ENCODE measurements around the gene AKT1. TPM values are rescaled to one million over a fixed set of nuclear protein-coding genes. Genes with fewer than 3 reads are reported as not detected.

The AKT1 gene
- total RNA-seq, 1 experiment from 2014 or later: 176 TPM

- Histone ChIP-seq H3K4me1 (replicated peaks) (peaks cover 14% of the 10 kb centered on the region), H3K36me3 (peaks cover 19% of the 10 kb centered on the region), H3K27ac (no peak overlapping the region), H3K9me3 (replicated peaks) (peaks cover 5% of the 10 kb centered on the region), H3K4me3 (no peak overlapping the region), H3K27me3 (replicated peaks) (no peaks in the 10 kb centered on the region)
- no peak for DNase-seq (ENCODE audit: low read depth in 1 of 2, low spot score in 2 of 2)
Measured at GRCh38 chr14:104750056-104750752, 45.3 kb downstream of the AKT1 start.

DNA sequence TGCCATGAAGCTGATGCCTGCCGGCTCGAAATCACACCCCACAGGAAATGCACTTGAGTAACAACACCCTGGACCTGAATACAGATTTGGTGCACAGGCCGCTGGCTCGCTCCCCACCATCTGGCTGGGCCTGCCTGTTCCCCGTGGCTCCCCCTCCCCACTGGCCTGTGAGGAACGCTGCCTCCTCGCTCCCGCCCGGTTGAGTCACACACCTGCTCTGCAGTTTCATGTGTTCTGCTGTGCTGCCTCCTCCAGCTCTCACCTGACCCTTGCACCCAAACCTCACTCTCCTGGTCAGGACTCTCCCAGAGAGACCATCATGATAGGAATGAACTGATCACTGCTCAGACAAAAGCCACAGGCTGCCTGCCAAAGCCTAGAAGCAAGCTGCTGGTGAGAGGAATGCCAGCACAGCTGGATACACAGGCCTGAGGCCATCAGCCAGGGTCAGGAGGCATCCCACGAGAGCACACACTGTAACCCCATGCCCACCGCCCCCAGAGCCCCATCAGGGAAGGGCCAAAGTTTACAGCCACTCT, 46.4 kb downstream of the AKT1 start:
- DNase-seq (ENCODE audit: low read depth in 1 of 2, low spot score in 2 of 2): no peak
- no peaks in the 10 kb centered on the region for H3K27me3 ChIP-seq (replicated peaks)
- no peak overlapping the region for H3K27ac ChIP-seq
- no peak overlapping the region for H3K4me3 ChIP-seq
- H3K9me3 ChIP-seq (replicated peaks): peaks cover 5% of the 10 kb centered on the region
- H3K36me3 ChIP-seq: peaks cover 9% of the 10 kb centered on the region
- peaks cover 10% of the 10 kb centered on the region for H3K4me1 ChIP-seq (replicated peaks)

GRCh38 chr14:104747876-104748275, 47.7 kb downstream of the AKT1 start:
- Histone ChIP-seq H3K27me3 (replicated peaks) (no peaks in the 10 kb centered on the region), H3K27ac (no peak overlapping the region), H3K4me3 (no peak overlapping the region), H3K36me3 (no peaks in the 10 kb centered on the region), H3K9me3 (replicated peaks) (peaks cover 5% of the 10 kb centered on the region), H3K4me1 (replicated peaks) (peaks cover 7% of the 10 kb centered on the region)
- DNase-seq (ENCODE audit: low read depth in 1 of 2, low spot score in 2 of 2): no peak

- Histone ChIP-seq H3K36me3 (no peaks in the 10 kb centered on the region), H3K4me1 (replicated peaks) (peaks cover 3% of the 10 kb centered on the region), H3K4me3 (no peak overlapping the region), H3K9me3 (replicated peaks) (peaks cover 3% of the 10 kb centered on the region), H3K27me3 (replicated peaks) (no peaks in the 10 kb centered on the region), H3K27ac (no peak overlapping the region)
- no peak for DNase-seq (ENCODE audit: low read depth in 1 of 2, low spot score in 2 of 2)
Measured at GRCh38 chr14:104746934-104747481, 48.5 kb downstream of the AKT1 start.

GRCh38 chr14:104746071-104746545, 49.4 kb downstream of the AKT1 start:
- no peak for DNase-seq (ENCODE audit: low read depth in 1 of 2, low spot score in 2 of 2)

DNA sequence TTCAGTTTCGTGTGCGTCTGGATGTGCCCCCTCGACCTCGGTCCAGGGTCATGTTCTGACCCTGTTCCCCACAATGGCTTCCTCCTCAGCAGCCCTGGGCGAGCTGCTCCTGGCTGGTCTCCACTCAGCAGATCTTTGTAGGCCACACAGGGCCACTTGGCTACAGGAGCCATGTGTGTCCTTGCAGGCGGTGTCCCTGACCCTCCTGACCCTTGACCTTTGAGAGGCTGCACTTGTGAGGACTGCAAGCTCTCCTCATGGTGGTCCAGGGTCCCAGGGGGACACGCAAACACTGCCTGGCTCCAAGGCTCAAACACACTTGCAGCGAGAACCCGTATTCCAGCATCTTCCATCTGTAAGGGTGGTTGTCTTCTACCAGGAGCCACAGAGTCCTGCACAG, 50.1 kb downstream of the AKT1 start:
- H3K27me3 ChIP-seq (replicated peaks): no peaks in the 10 kb centered on the region
- H3K27ac ChIP-seq: no peak overlapping the region
- no peak for DNase-seq (ENCODE audit: low read depth in 1 of 2, low spot score in 2 of 2)
- no peak overlapping the region for H3K4me3 ChIP-seq
- no peaks in the 10 kb centered on the region for H3K9me3 ChIP-seq (replicated peaks)
- H3K4me1 ChIP-seq (replicated peaks): no peaks in the 10 kb centered on the region
- no peaks in the 10 kb centered on the region for H3K36me3 ChIP-seq

More at GRCh38 chr14:104746071-104746545, 49.4 kb downstream of the AKT1 start:
- no peaks in the 10 kb centered on the region for H3K27me3 ChIP-seq (replicated peaks)
- no peaks in the 10 kb centered on the region for H3K36me3 ChIP-seq
- no peaks in the 10 kb centered on the region for H3K9me3 ChIP-seq (replicated peaks)
- no peaks in the 10 kb centered on the region for H3K4me1 ChIP-seq (replicated peaks)
- H3K27ac ChIP-seq: no peak overlapping the region
- H3K4me3 ChIP-seq: no peak overlapping the region

DNA sequence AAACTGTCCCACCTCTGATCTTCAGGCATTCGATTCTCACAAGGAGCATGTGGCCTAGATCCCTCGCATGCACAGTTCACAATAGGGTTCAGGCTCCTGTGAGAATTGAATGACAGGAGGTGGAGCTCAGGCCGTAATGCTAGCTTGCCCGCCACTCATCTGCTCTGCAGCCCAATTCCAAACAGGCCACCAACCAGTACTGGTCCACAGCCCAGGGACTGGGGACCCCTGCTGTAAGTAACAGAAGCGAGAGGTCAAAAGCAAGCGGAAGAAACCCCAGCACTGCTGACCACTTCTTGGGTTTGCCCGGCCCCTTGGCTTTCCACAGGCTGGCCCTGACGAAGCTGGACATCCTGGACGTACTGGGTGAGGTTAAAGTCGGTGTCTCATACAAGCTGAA, 51.1 kb downstream of the AKT1 start:
- Histone ChIP-seq H3K4me3 (no peak overlapping the region), H3K36me3 (no peaks in the 10 kb centered on the region), H3K9me3 (replicated peaks) (no peaks in the 10 kb centered on the region), H3K27ac (no peak overlapping the region), H3K4me1 (replicated peaks) (no peaks in the 10 kb centered on the region), H3K27me3 (replicated peaks) (no peaks in the 10 kb centered on the region)
- no peak for DNase-seq (ENCODE audit: low read depth in 1 of 2, low spot score in 2 of 2)

GRCh38 chr14:104743461-104744380, 51.8 kb downstream of the AKT1 start:
- Histone ChIP-seq H3K27me3 (replicated peaks) (no peaks in the 10 kb centered on the region), H3K27ac (no peak overlapping the region), H3K9me3 (replicated peaks) (no peaks in the 10 kb centered on the region), H3K4me3 (no peak overlapping the region), H3K36me3 (no peaks in the 10 kb centered on the region), H3K4me1 (replicated peaks) (no peaks in the 10 kb centered on the region)
- no peak for DNase-seq (ENCODE audit: low read depth in 1 of 2, low spot score in 2 of 2)

GRCh38 chr14:104742586-104743455, 52.7 kb downstream of the AKT1 start:
- no peaks in the 10 kb centered on the region for H3K9me3 ChIP-seq (replicated peaks)
- H3K27me3 ChIP-seq (replicated peaks): no peaks in the 10 kb centered on the region
- DNase-seq (ENCODE audit: low read depth in 1 of 2, low spot score in 2 of 2): no peak
- no peak overlapping the region for H3K4me3 ChIP-seq
- no peaks in the 10 kb centered on the region for H3K4me1 ChIP-seq (replicated peaks)
- no peak overlapping the region for H3K27ac ChIP-seq
- no peaks in the 10 kb centered on the region for H3K36me3 ChIP-seq

DNA sequence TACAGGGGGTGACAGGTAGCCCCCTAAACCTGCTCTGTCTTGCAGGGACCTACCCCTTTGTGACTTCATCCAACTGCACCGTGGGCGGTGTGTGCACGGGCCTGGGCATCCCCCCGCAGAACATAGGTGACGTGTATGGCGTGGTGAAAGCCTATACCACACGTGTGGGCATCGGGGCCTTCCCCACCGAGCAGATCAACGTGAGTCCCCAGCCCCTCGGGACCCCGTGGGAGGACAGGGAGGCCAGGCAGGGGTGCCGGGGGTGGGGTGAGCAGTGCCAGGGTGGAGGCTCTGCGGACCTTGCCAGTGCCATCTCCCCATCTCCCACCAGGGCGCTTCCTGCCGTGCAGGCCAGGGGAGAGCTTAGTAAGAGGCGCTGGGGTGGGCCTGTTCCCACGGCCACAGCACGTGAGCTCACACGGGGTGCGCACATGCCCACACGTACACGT, 53.7 kb downstream of the AKT1 start:
- H3K27me3 ChIP-seq (replicated peaks): no peaks in the 10 kb centered on the region
- H3K36me3 ChIP-seq: no peaks in the 10 kb centered on the region
- DNase-seq (ENCODE audit: low read depth in 1 of 2, low spot score in 2 of 2): no peak
- no peak overlapping the region for H3K4me3 ChIP-seq
- no peaks in the 10 kb centered on the region for H3K4me1 ChIP-seq (replicated peaks)
- no peak overlapping the region for H3K27ac ChIP-seq
- no peaks in the 10 kb centered on the region for H3K9me3 ChIP-seq (replicated peaks)

DNA sequence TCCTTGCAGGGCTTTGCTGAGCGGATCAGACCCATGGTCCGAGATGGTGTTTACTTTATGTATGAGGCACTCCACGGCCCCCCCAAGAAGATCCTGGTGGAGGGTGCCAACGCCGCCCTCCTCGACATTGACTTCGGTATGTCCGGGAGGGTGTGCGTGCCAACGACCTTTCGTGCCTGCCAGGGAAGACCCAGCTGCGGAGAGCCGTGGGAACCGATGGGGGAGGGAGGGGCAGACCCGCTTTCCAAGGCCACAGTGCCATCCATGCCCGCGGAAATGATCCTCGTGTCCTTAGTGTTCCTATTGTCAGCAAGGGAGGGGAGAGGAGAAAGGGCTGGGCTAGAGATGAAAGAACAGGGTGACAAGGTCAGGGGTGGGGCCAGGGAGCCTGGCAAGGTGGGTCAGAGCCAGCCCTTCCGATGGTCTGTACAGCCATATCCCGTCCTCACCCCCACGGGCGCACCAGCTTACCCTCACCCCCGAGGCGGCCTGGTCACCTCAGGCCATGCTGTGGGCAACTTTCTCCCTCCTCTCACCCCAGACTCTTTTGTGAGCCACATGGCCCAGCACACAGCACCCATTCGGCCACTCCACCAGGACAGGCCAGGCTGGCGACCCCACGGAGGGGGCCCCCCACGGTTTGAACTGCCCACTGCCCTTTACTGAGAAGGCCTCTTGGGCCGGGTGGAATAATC, 54.3 kb downstream of the AKT1 start:
- no peak overlapping the region for H3K4me3 ChIP-seq
- no peak for DNase-seq (ENCODE audit: low read depth in 1 of 2, low spot score in 2 of 2)

More for the DNA sequence above, 54.3 kb downstream of the AKT1 start:
- Histone ChIP-seq H3K27ac (no peak overlapping the region), H3K4me1 (replicated peaks) (peaks cover 1% of the 10 kb centered on the region; the same call in 1 of the 2 replicates), H3K36me3 (no peaks in the 10 kb centered on the region), H3K27me3 (replicated peaks) (no peaks in the 10 kb centered on the region), H3K9me3 (replicated peaks) (no peaks in the 10 kb centered on the region)
